ENCODE measurements around the gene ATF2.

ATF2 gene

GRCh38 chr2:175066411-175066810 lies 101.6 kb downstream of the ATF2 start:
- no peaks in the 10 kb centered on the region for H3K27me3 ChIP-seq (replicated peaks; ENCODE audit: control insufficient read depth, insufficient read depth, low read length)
- no peak for DNase-seq (ENCODE audit: extremely low read depth, insufficient read length)
- H3K4me3 ChIP-seq (replicated peaks; ENCODE audit: low read depth, low read length), result no peak overlapping the region
- H3K36me3 ChIP-seq (ENCODE audit: control insufficient read depth, insufficient read depth, low read length), result peaks cover 3% of the 10 kb centered on the region; the same call in 1 of the 2 replicates
- TF ChIP-seq, protein P1, sequence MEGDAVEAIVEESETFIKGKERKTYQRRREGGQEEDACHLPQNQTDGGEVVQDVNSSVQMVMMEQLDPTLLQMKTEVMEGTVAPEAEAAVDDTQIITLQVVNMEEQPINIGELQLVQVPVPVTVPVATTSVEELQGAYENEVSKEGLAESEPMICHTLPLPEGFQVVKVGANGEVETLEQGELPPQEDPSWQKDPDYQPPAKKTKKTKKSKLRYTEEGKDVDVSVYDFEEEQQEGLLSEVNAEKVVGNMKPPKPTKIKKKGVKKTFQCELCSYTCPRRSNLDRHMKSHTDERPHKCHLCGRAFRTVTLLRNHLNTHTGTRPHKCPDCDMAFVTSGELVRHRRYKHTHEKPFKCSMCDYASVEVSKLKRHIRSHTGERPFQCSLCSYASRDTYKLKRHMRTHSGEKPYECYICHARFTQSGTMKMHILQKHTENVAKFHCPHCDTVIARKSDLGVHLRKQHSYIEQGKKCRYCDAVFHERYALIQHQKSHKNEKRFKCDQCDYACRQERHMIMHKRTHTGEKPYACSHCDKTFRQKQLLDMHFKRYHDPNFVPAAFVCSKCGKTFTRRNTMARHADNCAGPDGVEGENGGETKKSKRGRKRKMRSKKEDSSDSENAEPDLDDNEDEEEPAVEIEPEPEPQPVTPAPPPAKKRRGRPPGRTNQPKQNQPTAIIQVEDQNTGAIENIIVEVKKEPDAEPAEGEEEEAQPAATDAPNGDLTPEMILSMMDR (IDR thresholded peaks at IDR 0.05; ENCODE audit: insufficient read depth, low read length, poor library complexity, severe bottlenecking), result no peak

DNA sequence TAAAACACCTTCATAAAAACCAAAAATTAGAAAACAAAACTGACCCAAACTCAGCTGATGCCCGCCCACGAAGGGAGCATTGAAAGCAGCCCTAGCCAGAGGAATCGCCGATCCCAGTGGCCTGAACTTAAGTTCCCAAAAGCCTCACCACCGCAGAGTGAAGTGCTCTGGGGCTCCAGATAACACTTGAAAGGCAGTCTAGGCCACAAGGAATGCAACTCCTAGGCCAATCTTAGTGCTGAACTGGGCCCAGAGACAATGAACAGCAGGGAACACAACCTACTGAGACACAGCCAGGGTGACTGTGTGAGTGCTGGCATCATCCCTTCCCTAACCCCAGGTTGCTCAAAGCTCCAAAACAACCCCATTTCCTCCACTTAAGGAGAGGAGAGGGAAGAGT lies 103.2 kb downstream of the ATF2 start:
- no peaks in the 10 kb centered on the region for H3K27me3 ChIP-seq (replicated peaks; ENCODE audit: control insufficient read depth, insufficient read depth, low read length)
- no peak overlapping the region for H3K4me3 ChIP-seq (replicated peaks; ENCODE audit: low read depth, low read length)
- DNase-seq (ENCODE audit: extremely low read depth, insufficient read length), result no peak
- TF ChIP-seq, protein P1 (IDR thresholded peaks at IDR 0.05; ENCODE audit: insufficient read depth, low read length, poor library complexity, severe bottlenecking), result no peak
- no peaks in the 10 kb centered on the region; the same call in 1 of the 2 replicates for H3K36me3 ChIP-seq (ENCODE audit: control insufficient read depth, insufficient read depth, low read length)

DNA sequence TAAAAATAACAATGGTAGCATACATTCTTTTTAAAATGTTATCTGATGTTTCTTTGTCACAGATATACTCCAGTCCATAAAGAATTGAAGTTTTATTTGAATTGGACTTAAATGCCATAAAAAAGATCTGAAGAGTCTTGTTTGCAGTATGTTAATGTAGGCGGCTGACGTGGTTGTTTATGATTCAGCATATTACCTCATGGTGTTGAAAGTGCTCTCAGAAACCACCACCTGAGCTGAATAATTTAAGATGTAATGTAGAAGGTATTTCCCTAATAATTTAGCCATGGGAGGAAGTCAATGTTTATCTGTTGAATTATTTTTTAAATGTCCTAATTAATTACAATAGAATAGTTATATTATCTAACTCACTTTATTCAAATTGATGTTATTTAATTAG lies 104.3 kb downstream of the ATF2 start:
- no peaks in the 10 kb centered on the region; the same call in 1 of the 2 replicates for H3K36me3 ChIP-seq (ENCODE audit: control insufficient read depth, insufficient read depth, low read length)
- no peak for DNase-seq (ENCODE audit: extremely low read depth, insufficient read length)

GRCh38 chr2:175062787-175063585 lies 105.0 kb downstream of the ATF2 start:
- DNase-seq (ENCODE audit: extremely low read depth, insufficient read length), result no peak
- TF ChIP-seq, protein P1 (IDR thresholded peaks at IDR 0.05; ENCODE audit: insufficient read depth, low read length, poor library complexity, severe bottlenecking), result no peak

More for the DNA sequence above, 104.3 kb downstream of the ATF2 start:
- Histone ChIP-seq H3K27me3 (replicated peaks; ENCODE audit: control insufficient read depth, insufficient read depth, low read length) (no peaks in the 10 kb centered on the region), H3K4me3 (replicated peaks; ENCODE audit: low read depth, low read length) (no peak overlapping the region)
- TF ChIP-seq, protein P1 (IDR thresholded peaks at IDR 0.05; ENCODE audit: insufficient read depth, low read length, poor library complexity, severe bottlenecking), result no peak

DNA sequence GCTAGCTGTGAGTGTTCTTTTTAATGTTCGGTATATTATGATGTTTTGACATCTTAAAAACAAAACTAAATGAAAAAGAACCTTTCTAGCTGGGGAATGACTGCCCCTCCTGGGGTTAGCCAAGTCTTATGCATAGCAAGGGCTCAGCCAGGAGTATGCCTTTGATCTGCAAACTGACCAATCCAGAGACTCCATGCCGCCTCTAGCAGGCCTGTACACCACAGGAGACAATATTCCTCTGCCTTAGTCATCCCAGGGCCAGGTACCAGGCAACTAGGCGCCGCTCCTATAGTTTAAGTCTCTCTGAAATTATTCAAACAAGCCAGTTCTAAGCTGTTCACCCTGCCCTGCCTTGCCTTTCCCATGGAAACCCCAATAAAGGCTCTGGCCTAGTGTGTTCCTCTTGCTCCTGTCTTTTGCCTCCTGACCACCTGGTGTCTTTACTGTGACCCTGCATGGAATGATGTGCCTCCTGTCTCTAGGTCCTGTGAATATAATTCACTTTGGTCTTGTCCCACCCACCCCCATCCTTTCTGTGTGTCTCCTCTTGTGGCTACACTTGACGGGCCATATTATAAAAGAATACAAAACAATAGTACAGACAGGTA lies 110.8 kb downstream of the ATF2 start:
- Histone ChIP-seq H3K36me3 (ENCODE audit: control insufficient read depth, insufficient read depth, low read length) (no peaks in the 10 kb centered on the region), H3K27me3 (replicated peaks; ENCODE audit: control insufficient read depth, insufficient read depth, low read length) (no peaks in the 10 kb centered on the region), H3K4me3 (replicated peaks; ENCODE audit: low read depth, low read length) (no peak overlapping the region)
- TF ChIP-seq, protein P1 (IDR thresholded peaks at IDR 0.05; ENCODE audit: insufficient read depth, low read length, poor library complexity, severe bottlenecking), result no peak
- no peak for DNase-seq (ENCODE audit: extremely low read depth, insufficient read length)

More at GRCh38 chr2:175062787-175063585, 105.0 kb downstream of the ATF2 start:
- Histone ChIP-seq H3K36me3 (ENCODE audit: control insufficient read depth, insufficient read depth, low read length) (no peaks in the 10 kb centered on the region; the same call in 1 of the 2 replicates), H3K4me3 (replicated peaks; ENCODE audit: low read depth, low read length) (no peak overlapping the region), H3K27me3 (replicated peaks; ENCODE audit: control insufficient read depth, insufficient read depth, low read length) (no peaks in the 10 kb centered on the region)
